HEK293 (cell line): ENCODE measurements around the gene HOXB8.

Source experiments
- CTCF ChIP-seq: fragments of 450-650 bp; formaldehyde crosslinking; IDR thresholded peaks from 2 replicates; pipeline ENCODE4 v1.5.1; 2016; ENCODE audit warnings: missing biosample characterization, missing genetic modification characterization
- HOXA7 ChIP-seq: sonication (generic); formaldehyde crosslinking; IDR thresholded peaks from 2 replicates; pipeline ENCODE4 v1.8.1; 2022; ENCODE audit warnings: missing genetic modification reagents, borderline replicate concordance
- SCRT2 ChIP-seq: fragments of 450-650 bp; formaldehyde crosslinking; IDR thresholded peaks from 2 replicates; pipeline ENCODE4 v1.5.1; 2016; ENCODE audit warnings: missing biosample characterization, missing genetic modification characterization
- TCF7L2 ChIP-seq: IDR thresholded peaks from 2 replicates; pipeline ENCODE4 v1.6.1; 2011; ENCODE audit warnings: low read depth, mild to moderate bottlenecking, inconsistent platforms, low read length, moderate library complexity, borderline replicate concordance
- ZBTB8A ChIP-seq: fragments of 450-650 bp; formaldehyde crosslinking; IDR thresholded peaks from 2 replicates; pipeline ENCODE4 v1.5.1; 2016; ENCODE audit warnings: missing biosample characterization, missing genetic modification characterization
- ZNF175 ChIP-seq: fragments of 450-650 bp; formaldehyde crosslinking; IDR thresholded peaks from 2 replicates; pipeline ENCODE4 v1.5.1; 2016; ENCODE audit warnings: missing biosample characterization, missing genetic modification characterization
- ZNF214 ChIP-seq: fragments of 450-650 bp; formaldehyde crosslinking; IDR thresholded peaks from 2 replicates; pipeline ENCODE4 v1.5.1; 2017; ENCODE audit warnings: missing biosample characterization, mild to moderate bottlenecking, missing genetic modification characterization, borderline replicate concordance
- ZNF426 ChIP-seq: fragments of 450-650 bp; formaldehyde crosslinking; IDR thresholded peaks from 2 replicates; pipeline ENCODE4 v1.5.1; 2017; ENCODE audit warnings: missing biosample characterization, missing genetic modification characterization, mild to moderate bottlenecking, inconsistent platforms, moderate library complexity
- ZNF776 ChIP-seq: fragments of 450-650 bp; formaldehyde crosslinking; IDR thresholded peaks from 2 replicates; pipeline ENCODE4 v1.5.0; 2017; ENCODE audit warnings: missing biosample characterization, missing genetic modification characterization, borderline replicate concordance
- ZNF785 ChIP-seq: fragments of 450-650 bp; formaldehyde crosslinking; IDR thresholded peaks from 2 replicates; pipeline ENCODE4 v1.5.1; 2016; ENCODE audit warnings: missing biosample characterization, missing genetic modification characterization
- TF ChIP-seq, protein P1 (sequence below): fragments of 450-650 bp; formaldehyde crosslinking; IDR thresholded peaks from 2 replicates; pipeline ENCODE4 v1.5.1; 2016; ENCODE audit warnings: missing biosample characterization, missing genetic modification characterization

DNA sequence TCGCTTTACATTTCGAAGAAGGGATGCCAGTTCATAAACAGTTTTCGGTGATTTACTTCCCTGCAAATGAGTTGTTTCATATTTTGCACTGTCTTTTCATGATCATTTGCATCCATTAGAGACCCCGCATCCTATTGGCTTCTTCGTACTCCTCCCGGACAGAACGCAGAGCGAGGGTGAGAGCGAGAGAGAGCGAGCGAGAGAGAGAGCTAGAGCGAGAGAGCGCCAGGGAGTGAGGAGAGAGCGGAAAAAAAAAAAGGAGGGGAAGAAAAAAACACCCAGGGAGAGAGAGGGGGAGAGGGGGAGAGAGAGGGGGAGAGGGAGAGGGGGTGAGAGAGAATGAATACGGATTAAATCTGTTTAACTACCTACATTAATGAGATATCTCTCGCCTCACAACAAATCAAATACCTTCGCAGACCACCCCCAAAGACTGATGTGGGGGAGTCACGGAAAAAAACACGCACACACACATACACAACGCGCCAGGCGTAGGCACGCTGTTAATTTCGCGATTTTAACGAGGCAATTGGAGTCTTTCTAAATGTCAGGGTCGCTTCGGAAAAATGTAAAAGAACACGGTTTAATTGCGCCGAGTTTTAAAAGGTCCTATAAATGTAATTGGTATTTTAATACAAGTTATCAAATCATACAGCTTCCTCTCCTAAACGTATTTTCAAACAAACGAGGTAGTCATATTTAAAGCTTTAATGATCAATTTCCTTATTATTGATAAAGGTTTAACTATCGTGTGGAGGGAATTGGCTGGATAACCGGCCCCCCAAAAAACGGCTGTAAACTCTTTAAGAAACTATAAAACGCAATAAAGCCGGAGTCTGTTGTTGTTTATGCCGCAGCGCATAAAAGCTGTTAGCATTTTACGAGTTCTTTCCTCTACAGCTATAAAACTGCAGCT, at the start of gene HOXB8:
- TF ChIP-seq CTCF, result no peak
- TF ChIP-seq, protein P1, sequence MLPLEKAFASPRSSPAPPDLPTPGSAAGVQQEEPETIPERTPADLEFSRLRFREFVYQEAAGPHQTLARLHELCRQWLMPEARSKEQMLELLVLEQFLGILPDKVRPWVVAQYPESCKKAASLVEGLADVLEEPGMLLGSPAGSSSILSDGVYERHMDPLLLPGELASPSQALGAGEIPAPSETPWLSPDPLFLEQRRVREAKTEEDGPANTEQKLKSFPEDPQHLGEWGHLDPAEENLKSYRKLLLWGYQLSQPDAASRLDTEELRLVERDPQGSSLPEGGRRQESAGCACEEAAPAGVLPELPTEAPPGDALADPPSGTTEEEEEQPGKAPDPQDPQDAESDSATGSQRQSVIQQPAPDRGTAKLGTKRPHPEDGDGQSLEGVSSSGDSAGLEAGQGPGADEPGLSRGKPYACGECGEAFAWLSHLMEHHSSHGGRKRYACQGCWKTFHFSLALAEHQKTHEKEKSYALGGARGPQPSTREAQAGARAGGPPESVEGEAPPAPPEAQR (tag by site-specific recombination), result no peak
- no peak for TF ChIP-seq ZNF175 (tag by site-specific recombination)
- TF ChIP-seq HOXA7 (CRISPR knock-in tag), result no peak
- TF ChIP-seq ZNF426 (tag by site-specific recombination), result no peak
- TF ChIP-seq ZNF785 (tag by site-specific recombination), result no peak
- TF ChIP-seq SCRT2 (tag by site-specific recombination), result no peak
- no peak for TF ChIP-seq ZNF776 (tag by site-specific recombination)
- TF ChIP-seq ZBTB8A (tag by site-specific recombination), result peak; percentile 46
- TF ChIP-seq TCF7L2, result peak; percentile 75
- TF ChIP-seq ZNF214 (tag by site-specific recombination), result no peak
